CD4-positive, alpha-beta T cell treated with Interleukin-17A for 1 hour (primary cell): Measurements from ENCODE around the gene YPEL4.

Experiments used
- DNase-seq: peaks from one replicate; pipeline ENCODE4 v3.0.0-alpha.2; 2020

Gene YPEL4

DNA sequence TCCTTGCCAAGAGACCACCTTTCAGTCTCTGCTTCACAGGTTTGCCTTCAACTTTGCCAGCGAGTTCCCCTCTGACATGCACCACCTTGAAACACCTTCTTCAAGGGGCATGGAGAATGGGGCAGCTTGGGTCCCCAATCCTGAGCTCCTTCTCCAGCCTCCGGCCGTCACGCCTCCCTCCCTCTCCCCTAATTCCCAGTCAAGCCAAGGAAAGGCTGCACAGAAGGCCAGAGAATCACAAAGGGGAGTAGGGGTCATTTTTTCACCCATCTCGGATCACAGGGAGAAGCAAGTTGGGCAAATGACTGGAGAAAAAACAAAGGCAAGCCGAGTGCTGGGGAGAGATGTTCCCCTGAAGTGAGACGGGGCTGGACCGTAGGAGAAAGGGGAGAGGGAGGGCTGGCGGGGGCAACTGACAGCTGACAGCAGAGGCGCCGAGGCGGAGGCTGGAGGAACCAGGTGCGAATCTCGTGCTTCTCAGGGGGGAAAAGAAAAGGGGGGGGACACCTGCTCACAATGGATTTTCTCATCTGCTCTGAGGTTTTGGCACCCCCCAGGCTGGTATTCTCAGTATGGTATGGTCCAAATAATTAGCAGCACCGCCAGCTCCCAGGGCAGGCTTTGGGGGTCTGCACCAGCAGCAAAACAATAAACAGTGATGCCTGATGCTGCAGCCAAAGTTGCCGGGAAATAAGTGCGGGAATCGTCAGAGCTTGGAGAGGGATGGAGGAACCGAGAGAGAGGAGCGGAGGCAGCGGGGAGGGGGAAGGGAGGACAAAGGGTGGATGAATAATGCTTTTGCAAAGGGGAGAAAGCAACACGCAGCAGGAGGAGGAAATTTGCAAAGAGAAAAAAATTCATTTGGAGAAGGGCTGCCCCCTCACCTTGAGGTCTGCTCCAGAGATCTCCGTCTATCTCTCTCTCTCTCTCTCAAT lies 644 bp downstream of the YPEL4 start:
- no peak for DNase-seq

DNA sequence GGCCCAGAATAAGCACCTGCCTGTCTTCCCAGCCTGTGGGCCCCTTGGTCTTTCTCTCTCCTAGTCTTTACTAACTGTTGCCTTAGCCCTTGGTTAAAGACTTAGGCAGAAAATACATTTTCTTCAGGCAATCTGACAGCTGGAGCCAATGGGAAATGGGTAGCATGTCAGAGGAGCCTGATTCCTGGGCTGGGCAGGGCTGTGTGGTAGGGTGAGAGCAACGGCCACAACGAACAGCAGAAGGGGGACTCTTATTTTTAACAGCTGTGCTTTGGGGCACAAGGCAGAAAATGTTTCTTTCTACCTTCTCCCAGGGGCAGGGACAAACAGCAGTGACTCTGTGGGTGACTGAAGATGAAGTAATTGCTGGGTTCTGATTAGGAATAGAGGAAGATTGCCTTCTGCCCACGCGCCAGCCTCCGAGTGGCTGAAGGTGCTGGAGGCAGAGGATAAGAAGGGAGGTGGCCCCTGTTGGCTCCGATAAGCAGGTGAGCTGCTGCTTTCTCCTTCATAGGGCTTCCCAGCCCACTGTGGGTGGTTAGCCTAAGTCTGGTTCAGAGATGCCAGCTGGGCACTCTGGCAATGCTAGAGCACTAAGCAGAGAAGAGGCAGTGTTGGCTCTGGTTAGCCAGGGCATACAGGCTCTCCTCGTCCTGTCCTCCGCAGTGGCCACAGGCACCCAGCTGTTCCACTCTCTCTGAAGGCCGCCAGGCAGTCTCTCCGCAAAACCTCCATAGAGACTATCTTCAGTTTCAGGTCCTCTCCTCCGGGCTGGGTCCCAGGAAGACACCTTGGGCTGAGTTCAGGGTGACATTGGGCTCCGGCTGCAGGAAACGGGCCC lies 1.5 kb downstream of the YPEL4 start:
- DNase-seq, result no peak

DNA sequence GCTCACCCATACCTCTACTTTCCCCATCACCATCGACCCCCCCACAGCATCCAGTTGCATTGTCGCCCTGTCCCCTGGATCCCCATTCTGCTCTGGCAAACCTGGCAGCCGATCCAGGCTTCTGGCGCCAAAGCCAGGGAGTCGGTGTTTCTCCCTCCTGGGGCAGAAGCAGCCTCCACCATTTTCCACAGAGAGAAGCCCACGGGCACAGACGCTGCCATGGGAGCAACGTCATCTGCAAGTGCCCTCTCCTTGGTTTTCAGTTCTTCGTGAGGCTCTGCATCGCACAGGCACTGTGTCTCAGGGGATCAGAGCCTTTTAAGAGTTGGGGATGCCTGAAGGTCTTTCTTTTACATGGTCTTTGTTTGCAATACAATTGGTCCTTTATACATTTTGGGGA lies 2.3 kb downstream of the YPEL4 start:
- DNase-seq, result no peak

DNA sequence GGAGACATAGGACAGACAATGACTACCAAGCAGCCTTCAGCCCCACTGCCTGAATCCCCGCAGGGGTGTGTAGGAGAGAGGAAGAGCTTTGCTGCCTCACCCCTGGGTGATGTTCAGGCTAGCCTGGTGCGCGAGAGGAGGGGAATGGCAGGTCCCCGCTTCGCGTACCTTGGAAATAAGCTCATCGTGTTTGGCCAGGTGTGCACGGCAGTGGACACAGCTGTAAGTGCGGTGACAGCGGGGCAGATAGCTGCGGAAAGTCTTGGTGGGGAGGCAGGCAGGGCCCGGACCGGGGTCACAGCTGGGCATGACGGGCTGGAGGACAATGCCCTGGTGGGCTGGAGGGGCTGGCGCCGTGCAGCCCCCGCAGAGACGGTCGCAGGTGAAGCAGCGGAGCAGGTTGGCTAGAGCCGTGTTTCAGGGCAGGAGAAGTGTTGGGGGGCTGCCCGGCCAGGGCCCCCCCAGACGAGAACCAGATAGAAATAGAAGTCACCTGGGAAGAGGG lies 2.9 kb downstream of the YPEL4 start:
- no peak for DNase-seq

DNA sequence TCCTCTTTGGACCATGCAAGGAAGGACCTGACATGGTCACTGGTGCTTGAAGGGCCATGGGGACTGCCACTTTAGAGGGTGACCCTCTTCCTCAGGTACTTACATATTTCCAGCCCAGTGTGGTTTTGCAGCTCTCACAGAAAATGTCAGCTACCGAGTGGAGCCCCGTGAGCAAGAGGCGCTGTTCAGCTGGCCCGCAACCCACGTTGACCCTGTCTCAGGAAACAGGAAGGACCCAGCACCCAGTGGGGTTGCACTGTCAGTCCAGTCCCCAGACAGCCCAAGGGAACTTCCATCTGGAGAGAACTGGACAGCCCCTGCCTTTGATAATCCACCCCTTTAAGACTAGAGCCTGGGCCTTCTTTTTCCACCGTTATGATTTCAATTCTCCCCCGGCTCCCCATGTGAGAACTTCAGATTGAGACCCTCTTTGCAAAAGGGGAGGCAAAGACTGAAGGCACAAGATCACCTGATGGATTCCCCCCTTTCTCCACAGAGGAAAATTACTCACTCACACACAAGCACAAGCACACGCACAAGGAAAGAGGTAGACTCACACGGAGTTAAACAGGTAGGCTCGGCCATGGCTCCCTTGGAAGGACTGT lies 3.4 kb downstream of the YPEL4 start:
- no peak for DNase-seq

DNA sequence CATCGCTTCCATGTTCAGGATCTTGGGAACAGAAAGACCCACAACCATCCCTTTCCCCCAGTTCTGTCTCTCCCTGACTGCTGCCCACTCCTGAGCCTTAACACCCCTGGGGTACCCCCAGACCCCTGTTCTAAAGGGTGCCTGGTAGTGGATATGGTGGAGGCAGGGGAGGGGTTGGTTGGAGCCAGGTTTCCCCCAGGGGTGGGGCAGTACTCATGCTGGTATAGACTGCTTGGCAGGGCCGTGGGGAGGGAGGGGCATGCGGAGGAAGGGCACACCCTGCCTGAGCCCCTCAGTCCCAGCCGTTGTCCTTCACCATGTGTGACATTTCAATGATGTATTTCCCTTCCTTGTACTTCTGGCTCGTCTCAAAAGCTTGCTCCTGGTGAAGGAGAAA lies 4.0 kb downstream of the YPEL4 start:
- no peak for DNase-seq

DNA sequence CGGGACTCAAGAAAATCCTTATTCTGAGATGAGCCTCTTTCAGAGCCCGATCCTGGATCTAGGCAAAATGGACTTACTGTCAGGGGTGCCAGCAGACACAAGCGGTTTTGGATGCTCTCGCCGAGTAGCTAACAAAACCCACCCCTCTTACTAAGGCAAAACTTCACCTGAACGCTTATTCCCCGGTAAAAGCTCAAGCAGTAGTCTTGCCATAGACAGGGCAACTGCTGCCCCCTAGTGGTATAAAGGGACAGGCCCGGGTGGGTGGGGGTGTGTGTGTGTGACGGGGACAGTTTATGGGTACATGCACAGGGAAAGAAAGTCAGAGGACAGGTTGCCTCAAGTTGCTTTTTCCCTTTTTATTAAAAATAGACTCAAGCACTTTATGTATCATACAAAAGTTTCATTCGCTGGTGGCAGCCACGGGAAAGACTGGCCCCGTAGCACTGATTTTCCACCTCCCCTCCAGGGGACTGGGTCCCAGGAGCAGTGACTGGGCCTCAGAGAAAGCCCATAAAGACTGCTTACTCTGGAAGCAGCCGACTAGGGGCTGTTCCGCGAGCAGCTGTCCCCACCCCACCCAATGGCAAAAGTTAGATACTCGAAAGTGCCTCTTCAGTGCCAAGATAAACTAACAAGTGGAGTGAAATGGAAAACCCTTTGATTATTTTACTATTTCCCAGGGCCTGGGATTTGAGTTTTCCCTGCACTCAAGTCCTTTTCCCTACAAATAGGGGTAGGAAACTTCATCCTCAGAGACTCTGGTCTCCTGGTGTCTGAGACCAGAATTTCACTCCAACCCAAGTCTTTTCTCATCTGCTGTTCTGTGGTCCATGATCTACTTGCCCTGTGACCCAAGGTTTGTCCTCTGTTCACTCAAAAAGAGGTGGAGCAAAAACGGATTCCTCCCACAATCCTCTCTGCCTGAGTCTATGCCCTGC lies 4.7 kb downstream of the YPEL4 start:
- DNase-seq, result peak; percentile 91

DNA sequence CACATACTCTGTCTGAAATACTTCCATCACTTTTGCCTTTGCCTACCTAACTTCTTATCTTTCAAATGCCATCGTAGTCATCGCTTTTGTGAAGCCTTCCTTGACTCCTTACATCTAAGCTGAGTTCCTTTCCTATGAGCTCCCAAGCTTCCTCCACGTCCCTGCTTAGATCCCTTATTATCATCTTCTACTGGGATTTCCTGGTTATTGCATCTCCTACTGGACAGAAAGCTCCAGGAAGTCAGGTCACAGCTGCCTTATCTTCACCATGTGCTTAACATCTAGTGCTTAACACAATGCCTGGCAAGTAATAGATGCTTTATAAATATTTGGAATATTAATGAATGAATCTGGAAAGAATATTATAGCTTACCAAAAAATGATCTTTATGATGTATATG lies 5.9 kb downstream of the YPEL4 start:
- DNase-seq, result no peak

DNA sequence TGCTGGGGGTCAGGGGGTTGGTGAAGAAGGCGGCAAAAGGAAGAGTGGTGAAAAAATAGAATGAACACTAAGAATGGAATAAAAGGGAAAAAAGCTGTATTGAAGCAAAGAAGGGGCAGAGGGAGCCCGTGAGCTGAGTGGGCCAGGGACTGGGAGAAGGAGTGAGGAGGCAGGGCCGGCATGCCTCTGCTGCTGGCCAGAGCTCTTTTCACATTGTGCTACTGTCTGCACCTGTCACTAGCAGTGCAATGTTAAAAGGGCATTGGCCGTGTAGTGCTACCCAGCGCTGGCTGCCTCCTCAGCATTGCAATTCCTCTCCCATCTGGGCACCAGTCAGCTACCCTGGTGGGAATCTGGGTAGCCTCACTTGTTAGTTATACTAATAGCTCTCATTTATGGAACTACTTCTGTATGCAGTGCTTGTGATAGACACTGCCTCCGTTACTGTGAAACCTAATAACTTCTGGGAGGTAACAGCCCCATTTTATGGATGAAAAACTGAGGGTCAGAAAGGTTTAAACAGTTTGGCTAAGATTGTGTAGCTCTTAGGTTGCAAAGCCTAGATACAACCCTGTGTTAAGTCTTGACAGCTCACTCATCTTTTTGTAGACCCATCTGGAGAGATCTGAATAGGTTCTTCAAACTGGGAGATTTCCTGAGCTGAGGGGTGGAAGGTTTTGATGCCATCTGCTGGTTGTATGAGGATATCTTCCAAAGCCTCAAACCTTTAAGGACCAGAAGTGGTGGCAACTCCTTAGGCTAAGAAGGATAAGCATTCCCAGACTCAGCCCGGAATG lies 8.5 kb downstream of the YPEL4 start:
- peak; percentile 54 for DNase-seq

DNA sequence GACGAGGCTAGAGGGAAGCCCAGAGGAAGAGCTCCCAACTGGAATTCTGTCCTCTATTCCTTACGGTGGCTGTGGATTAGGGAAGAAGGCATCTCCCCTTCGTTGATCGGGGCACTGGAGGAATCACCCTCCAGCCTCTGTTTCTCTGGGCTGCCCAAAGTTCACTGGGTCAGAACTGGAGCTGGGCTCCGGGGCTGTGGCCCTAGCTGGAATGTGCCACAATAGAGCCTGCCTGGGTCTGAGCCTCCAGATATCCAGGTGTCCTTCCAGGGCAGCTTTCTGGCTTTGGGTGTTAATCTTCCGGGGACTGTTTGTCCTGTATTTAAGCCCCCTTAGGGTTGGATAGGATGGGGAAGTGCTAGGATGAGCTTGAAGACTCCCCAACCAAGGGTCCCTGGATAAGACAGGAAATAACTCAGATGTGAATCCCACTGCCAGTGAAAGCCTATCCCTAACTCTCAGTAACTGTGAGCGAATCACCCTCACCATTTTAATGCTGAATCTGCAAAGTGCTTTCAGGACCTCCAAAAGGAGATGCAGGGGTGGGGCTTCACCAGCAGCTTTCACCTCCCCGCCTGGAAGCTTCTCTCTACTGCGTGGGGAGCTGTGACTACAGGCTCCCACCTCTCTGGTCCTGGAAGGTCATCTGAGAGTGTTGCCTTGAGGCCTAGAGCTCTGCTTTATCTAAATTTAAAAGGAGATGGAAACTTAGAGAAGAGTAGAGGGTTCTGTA lies 9.5 kb downstream of the YPEL4 start:
- DNase-seq, result no peak

DNA sequence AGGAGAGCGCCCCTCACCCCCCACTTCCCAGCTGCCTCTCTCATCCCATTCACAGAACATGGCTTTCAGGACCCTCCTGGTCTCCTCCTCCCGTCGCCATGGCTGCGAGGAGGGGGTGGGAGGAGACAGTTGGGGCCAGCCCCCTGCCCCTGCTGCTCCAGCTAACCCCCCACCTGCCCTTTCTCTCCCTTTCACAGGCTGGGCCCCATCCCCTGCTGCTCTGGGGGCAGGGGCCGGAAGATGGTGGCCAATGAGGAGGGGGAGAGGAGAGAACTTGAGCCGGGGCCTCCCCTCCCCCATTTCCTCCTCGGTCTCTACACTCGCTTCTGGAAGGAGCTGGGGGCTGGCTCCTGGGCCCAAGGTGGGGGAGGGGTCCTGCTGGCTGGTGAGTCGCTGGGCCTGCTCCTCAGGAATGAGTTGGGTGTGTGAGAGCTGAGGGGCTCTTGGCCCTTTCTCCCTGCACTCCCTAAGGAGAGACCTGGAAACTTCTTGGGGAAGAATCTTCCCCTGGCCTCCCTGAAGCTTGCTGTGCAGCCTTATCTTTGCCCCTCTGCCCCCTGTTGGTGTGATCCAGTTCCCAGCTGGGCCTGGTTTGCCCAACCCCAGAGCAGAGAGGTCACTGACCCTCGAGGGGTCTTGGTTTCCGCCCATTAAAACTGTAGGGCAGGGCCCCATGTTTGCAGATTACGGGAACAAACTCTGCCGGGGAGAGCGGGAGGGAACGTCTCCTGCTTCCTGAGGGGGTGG lies 10.2 kb downstream of the YPEL4 start:
- no peak for DNase-seq

DNA sequence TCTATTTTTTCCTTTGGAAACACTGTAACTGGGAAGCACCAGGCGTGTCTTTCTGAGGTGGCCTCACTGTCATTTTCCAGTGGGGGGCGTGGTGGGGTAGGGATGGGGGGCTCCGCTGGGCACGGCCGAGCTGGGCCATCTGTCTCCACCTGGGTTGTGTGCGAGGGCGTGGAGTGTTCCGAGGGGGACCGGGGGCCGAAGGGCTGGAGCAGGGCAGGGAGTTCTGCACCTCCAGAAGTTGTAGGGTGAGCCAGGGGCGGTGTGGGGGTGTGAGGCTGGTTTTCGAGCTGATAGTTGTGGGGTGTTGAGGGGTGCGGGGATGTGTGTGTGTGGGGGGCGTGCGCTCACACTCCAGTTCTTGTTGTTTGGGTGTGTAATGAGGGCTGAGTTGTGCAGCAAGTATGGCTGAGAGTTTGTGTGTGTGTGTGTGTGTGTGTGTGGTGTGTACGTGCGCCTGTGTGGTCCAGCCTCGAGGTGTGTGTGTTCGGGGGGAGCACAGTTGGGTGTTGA lies 10.8 kb downstream of the YPEL4 start:
- peak; percentile 33 for DNase-seq

DNA sequence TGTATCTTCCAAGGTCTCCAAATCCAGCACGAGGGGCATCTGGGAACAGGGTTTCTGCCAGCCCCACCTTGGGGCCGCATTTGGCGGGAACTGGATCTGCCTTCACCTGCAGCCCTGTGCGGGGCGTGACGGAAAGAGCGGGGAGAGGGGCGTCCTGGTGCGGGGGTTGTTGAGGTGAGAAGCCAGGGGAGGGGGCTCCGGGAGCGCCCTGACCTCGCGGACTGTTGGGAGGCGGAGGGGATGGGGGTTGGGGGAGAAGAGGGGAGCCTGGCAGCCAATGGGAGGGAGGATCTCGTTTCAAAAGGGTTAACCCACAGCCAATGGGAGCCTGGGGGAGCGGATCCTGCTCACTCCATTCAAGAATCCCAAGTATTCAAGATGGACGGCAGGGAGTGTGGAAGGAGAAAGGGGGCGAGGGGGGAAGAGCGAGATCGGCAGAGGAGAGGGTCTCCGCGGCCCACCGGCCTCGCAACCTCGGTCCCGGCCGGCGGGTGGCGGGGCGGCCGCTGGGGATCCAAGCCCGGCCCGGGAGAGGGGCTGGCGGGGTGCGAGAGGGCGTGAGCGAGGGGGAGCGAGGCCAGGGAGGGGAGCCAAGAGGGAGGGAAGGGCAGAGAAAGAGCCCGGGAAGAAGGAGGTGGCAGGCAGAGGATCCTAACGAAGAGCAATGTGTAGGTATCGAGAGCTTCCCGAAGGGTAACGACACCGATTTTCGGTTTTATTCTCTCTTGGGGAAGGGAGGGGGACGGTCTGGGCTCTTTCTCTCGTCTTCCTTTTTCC lies 11.5 kb downstream of the YPEL4 start:
- DNase-seq, result no peak

DNA sequence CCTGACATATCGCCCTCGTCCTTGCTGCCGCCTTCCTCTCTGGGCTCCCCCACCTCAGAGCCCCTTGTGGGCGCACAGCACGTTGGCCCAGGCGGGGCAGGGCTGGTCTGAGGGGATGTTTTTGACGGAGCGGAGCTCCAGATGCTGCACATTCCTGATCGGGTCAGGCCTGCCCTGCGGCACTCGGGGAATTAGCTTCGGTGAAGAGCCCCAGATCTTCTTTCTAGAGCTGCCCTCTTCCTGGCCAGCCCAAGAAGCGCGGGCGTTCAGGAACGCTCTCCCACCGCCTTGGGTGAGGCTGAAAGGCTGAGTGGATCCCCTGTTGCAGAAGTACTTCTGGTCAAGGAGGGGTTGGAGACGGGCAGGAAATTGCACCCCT lies 12.1 kb downstream of the YPEL4 start:
- no peak for DNase-seq

DNA sequence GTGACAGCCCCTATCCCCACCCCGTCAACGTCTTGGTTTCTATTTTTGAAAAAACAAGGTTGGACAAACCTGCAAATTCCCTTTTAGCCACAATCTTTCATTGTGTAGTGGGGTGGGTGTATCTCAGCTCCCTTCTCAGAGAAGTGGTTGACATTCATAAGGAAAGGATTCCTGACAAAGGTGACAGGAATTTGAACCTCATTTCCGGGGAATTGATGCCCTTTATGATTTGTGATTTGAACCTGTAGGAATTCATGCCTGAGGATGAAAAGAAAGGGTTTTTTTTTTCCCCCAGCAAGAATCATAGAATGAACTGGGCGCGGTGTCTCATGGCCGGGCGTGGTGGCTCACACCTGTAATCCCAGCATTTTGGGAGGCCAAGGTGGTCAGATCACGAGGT lies 14.5 kb downstream of the YPEL4 start:
- no peak for DNase-seq

DNA sequence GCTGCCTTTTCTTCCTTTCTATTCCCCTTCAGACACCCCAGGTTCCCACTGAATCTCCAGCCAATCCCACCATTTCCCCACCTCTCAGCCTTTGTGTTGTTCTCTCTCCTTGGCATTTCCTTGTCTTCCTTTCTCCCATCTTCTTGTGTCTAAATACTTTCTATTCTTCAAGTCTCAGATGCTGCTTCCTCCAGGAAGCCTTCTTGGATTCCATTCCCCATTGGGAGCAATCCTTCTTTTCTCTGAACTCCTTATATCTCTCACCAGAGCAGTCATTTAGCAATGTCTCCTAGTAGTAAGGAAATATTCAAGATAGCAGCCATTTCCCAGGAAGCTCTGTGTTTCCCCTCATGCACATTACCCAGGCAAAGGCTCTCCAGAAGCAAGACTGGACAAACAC lies 15.4 kb downstream of the YPEL4 start:
- no peak for DNase-seq

DNA sequence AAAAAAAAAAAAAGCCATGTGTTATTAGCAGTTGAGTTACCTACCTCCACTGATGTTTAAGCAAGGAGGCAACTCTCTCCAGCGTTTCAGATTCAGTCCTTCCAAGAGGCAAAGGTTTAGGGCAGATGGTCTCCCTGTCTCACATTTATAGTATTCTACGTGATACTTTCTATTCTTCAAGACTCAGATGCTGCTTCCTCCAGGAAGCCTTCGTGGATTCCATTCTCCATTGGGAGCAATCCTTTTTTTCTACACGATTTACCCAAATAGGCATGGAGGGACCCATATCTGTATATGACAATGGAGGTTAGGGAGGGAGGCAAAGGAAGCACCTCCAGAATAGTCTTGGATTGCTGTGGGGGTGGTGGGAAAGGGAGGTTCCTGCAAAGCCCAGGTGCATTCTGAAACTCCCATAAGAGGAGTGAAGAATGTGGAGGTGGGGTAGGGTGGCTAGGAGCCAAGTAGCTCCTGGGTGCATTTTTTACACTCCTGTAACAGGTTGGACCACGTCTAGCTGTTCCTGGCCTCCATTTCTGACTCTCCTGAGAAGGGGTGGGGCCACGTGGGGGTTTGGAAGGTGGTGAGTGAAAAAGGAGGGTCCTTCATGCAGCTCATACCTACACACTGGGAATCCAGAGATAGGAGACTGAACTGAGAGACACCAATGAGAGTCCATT lies 16.2 kb downstream of the YPEL4 start:
- DNase-seq, result no peak

DNA sequence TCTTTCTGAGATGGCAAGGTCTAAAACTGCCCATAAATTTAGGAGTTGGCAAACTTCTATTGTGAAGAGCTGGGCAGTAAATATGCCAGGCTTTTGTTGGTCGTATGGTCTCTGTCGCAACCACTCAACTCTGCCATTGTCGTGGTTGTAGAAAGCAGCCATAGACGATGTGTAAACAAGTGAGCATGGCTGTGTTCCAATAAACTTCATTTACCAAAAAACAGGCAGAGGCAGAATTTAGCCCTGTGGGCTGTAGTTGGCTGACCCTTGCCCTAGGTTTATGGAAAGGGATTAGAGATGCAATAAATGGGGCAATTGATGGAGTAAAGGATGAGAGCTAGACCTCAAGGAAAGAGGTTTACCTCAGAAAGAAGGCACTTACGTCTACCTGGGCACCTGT lies 17.6 kb downstream of the YPEL4 start:
- no peak for DNase-seq
